GM18909 (cell line): ENCODE data around the gene MED26.
A peak's percentile ranks its signal among the peaks of the same experiment; 100 is the strongest.
"Not testable (repeated sequence)": the region's sequence is repeated elsewhere in the genome, so short reads cannot be mapped to it uniquely, and the experiment has no call there.

Experiments
- ATAC-seq: cut with Tn5 transposase; IDR thresholded peaks from one replicate; pipeline ENCODE4 v1.9.1; 2021; ENCODE audit warnings: mild to moderate bottlenecking; ENCODE audit not compliant: unreplicated experiment, poor library complexity

Gene MED26

GRCh38 chr19:16576690-16577530 lies 51.1 kb downstream of the MED26 start:
- ATAC-seq, result no peak

DNA sequence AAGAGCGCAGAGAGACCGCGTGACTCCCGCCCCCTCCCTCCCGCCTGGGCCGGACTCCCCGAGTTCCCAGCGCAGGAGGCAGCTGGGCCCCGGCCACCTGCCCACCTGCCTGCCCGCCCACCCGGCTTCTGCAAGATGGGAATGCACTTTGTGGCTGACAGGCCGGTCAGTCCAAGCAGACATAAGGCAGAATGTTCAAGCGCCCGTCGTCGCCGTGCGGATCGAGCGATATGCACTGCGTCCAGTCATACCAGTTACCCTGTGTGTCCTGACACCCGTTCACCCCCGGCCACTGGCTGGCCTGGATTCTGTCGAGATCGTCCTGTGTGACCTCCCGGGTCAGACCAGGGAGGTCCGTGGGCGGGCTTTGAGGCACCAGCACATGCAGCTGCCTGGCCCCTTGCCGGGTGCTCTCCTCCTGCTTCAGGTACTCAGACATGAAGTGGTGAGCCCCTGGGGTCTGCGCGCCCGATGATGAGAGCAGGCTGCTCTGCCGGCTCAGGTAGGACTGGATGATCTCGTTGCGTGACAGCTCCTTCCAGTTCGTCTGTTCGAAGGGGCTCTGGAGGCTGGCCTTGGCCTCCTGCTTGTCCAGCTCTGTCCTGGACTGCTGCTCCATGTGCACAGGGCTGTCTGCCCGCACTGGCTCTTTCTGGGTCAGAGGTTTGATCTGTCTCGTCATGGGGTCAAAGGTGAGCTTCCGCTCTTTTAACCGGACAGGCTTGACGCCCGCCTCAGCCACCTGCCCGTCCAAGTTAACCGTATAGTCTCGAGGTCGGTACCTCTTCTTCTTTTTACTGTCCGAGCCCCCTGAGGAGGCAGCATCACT lies 51.9 kb downstream of the MED26 start:
- no peak for ATAC-seq

- no peak for ATAC-seq
These were observed 52.7 kb downstream of the MED26 start for GRCh38 chr19:16575282-16575681.

- no peak for ATAC-seq
These were observed 54.1 kb downstream of the MED26 start for GRCh38 chr19:16573925-16574324.

DNA sequence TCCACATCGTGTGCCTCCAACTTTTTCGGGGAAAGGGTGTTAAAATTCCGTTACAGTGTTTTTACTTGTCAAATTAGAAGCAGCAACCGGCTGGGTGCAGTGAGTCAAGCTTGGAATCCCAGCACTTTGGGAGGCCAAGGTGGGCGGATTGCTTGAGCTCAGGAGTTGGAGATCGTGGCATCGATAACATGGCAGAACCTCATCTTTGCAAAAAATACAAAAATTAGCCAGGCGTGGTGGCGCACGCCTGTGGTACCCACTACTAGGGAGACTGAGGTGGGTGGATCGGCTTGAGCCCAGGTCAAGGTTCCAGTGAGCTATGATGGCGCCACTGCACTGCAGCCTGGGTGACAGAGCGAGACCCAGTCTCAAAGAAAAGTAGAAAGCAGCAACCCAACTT lies 54.7 kb downstream of the MED26 start:
- ATAC-seq, result no peak

- peak; percentile 83 for ATAC-seq
These were observed 55.4 kb downstream of the MED26 start, which contains the start of gene SLC35E1 for GRCh38 chr19:16572332-16573211. Gene SLC35E1, minus strand, starts transcription at chr19:16572415. Its CDS starts 51 bp downstream, at chr19:16572364.

GRCh38 chr19:16571822-16572331 lies 56.1 kb downstream of the MED26 start:
- ATAC-seq, result peak; percentile 29

DNA sequence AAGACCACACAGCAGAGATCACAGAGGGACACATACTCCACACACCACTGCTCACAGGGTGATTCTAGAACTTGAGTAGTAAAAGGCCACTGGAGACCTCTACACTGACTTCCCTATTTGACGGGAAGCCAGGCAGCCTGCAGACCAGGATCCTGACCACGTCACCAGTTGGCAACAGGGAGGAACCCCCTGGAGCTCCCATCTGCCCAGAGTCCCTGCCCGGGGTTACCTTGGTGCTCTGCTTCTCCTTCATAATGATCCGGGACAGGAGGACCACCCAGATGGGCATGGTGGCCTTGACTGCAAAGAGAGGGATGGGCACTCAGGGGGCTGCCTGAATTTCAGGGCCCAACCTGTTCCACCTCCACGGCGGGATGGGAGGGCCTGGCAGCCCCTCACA lies 56.7 kb downstream of the MED26 start:
- no peak for ATAC-seq

GRCh38 chr19:16569609-16570320 lies 58.2 kb downstream of the MED26 start:
- no peak for ATAC-seq

DNA sequence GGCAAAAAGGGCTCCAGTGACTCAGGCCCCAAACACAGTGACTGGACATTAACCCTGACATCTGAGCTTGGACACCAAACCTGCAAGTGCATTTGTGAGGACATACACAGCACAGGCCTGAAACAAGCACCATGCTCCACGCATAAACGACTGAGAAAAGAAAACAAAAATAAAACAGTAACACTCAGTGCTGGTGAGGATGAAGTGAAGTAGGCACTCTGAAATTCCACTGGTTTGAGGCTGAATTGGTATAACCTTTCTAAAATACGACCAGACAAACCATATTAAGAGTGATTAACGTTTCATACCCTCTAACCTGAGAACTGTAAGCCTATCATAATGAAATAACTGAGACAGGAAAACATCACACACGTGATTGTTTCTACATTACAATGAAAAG lies 61.3 kb downstream of the MED26 start:
- ATAC-seq, result no peak

DNA sequence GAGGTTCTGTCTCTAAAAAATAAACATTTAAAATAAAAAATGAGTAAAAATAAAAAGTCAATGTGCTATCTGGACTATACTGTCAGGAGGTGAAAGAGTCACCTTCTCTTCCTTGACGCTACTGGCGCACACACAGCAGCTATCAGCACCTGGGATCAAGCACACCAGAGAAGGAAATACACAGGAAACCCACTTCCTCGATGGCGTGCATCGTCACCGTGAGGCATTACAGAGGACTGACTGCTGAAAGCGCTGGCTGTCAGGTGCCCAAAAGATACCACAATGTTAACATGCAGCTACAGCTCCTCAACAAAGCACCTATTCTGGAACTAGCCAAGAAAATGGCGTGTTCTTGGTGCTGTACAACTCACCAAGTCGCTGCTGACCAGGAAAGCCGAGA lies 61.8 kb downstream of the MED26 start:
- ATAC-seq, result no peak

- no peak for ATAC-seq
These were observed 63.2 kb downstream of the MED26 start for GRCh38 chr19:16564842-16565241.

DNA sequence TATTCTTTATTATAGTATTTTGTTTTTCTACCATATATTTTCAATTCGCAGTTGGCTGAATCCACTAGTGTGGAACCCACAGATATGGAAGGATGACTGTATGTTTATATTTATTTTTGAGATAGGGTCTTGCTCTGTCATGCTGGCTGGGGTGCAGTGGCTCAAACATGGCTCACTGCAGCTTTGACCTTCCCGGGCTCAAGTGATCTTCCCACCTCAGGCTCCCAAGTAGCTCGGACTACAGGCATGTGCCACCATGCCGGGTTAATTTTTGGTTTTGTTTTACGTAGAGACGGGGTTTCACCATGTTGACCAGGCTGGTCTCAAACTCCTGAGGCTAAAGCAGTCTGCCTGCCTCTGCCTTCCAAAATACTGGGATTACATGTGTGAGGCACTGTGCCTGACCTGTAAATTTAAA lies 65.4 kb downstream of the MED26 start:
- ATAC-seq, result no peak

DNA sequence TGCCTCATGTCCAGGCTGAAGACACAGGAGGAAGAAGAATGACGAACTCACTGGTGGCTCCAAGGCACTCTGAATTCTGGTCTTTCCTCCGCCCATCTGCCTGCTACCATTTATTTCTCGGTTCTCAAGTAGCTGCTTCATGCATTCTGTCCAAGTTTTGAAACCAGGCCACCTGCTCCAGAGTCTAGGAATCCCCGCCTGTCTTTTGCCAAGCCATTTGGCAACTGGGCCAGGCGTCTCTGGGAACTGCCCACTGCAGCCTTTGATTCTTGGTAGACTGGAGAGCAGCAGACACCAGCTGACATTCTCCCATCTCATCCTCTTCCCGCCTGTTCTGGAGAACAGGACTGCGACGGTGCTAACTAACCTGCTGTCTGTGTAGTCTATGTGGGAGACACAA lies 66.6 kb downstream of the MED26 start:
- no peak for ATAC-seq

DNA sequence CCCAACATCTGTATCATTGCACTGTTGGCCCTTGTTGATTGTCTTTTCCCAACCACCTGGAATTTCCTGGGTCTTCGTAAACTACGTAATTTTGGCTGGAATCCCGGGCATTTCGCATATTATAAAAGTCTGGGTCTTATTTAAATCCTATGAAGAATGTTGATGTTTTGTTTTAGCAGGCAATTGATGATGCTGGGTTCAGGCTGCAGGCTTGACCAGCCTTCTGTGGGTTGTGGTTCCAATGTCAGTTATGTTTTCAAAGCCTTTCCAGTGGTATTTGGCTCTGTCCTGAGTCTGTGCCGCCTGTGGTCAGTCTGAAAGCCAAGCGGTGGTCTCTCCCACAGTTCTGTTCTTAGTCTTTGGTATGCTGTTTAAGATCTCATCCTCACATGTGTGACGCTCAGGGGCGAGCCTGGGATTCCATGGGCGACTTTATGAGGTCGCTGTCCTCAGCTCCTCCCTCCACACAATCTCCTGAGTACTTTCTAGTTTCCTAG lies 68.2 kb downstream of the MED26 start:
- ATAC-seq, result no peak

GRCh38 chr19:16554776-16555175 lies 73.2 kb downstream of the MED26 start:
- ATAC-seq, result no peak

- ATAC-seq, result not testable (repeated sequence)
These were observed 76.1 kb downstream of the MED26 start for GRCh38 chr19:16551902-16552301.

GRCh38 chr19:16548956-16549355 lies 79.0 kb downstream of the MED26 start:
- ATAC-seq, result no peak

- ATAC-seq, result no peak
These were observed 83.4 kb downstream of the MED26 start for GRCh38 chr19:16544473-16545231.
